WTC11 (cell line): ENCODE measurements around the gene NEK11. TPM values are rescaled to one million over a fixed set of nuclear protein-coding genes. Genes with fewer than 3 reads are reported as not detected.

Experiments
- ATAC-seq: fragments of 200-7000 bp; cut with Tn5 transposase; 2 replicates; pipeline ENCODE4 v1.10.0; 2021; ENCODE audit warnings: mild to moderate bottlenecking, moderate library complexity
- CTCF ChIA-PET: fragments of 300-600 bp; sonication (Branson Sonifier 250); formaldehyde crosslinking; loops from one replicate; lab custom pipeline; 2021; ENCODE audit warnings: antibody characterized with exemption; lab: Charles Lee
- POLR2A ChIA-PET: fragments of 350-600 bp; sonication (Branson Sonifier 250); formaldehyde crosslinking; loops from one replicate; lab custom pipeline; 2021; ENCODE audit warnings: antibody characterized with exemption; lab: Charles Lee
- DNase-seq: peaks from one replicate; pipeline ENCODE4 v3.0.0; 2021; ENCODE audit warnings: low spot score
- H3K27ac Mint-ChIP-seq: 2 replicates; pipeline ENCODE4 v1.8.0; 2021; ENCODE audit warnings: mixed read lengths
- H3K27me3 Mint-ChIP-seq: 2 replicates; pipeline ENCODE4 v1.8.0; 2021; ENCODE audit warnings: low read depth, mild to moderate bottlenecking, moderate library complexity, mixed read lengths
- H3K36me3 Mint-ChIP-seq: 2 replicates; pipeline ENCODE4 v1.8.0; 2021; ENCODE audit warnings: mixed read lengths
- H3K4me1 Mint-ChIP-seq: 2 replicates; pipeline ENCODE4 v1.8.0; 2022; ENCODE audit warnings: mixed read lengths
- H3K4me3 Mint-ChIP-seq: 2 replicates; pipeline ENCODE4 v1.8.0; 2021; ENCODE audit warnings: mild to moderate bottlenecking, moderate library complexity, mixed read lengths
- H3K9me3 Mint-ChIP-seq: 2 replicates; pipeline ENCODE4 v1.8.0; 2021; ENCODE audit warnings: mixed read lengths
- GRHL2 ChIP-seq: fragments of 250-450 bp; sonication (Bioruptor Pico); IDR thresholded peaks from 2 replicates; pipeline ENCODE4 v1.8.0; 2022; ENCODE audit warnings: mild to moderate bottlenecking, moderate library complexity; ENCODE audit not compliant: insufficient replicate concordance, severe bottlenecking
- IRF2 ChIP-seq: sonication (generic); formaldehyde crosslinking; IDR thresholded peaks from 2 replicates; pipeline ENCODE4 v1.8.0; 2022; ENCODE audit warnings: low read depth, missing genetic modification reagents, borderline replicate concordance
- KAT7 ChIP-seq: sonication (generic); formaldehyde crosslinking; IDR thresholded peaks from 2 replicates; pipeline ENCODE4 v1.8.1; 2023; ENCODE audit warnings: missing genetic modification reagents, mild to moderate bottlenecking, borderline replicate concordance
- NFYB ChIP-seq: sonication (generic); formaldehyde crosslinking; conservative IDR thresholded peaks from 2 replicates; pipeline ENCODE4 v1.8.0; 2022; ENCODE audit warnings: low read depth, missing genetic modification reagents
- OVOL2 ChIP-seq: fragments of 250-450 bp; sonication (Bioruptor Pico); IDR thresholded peaks from 2 replicates; pipeline ENCODE4 v1.9.0; 2021; ENCODE audit warnings: mild to moderate bottlenecking, borderline replicate concordance
- PRRX2 ChIP-seq: fragments of 250-450 bp; sonication (Bioruptor Pico); IDR thresholded peaks from 2 replicates; pipeline ENCODE4 v1.8.0; 2021; ENCODE audit warnings: mild to moderate bottlenecking
- SP1 ChIP-seq: sonication (generic); formaldehyde crosslinking; conservative IDR thresholded peaks from 2 replicates; pipeline ENCODE4 v1.8.1; 2022; ENCODE audit warnings: missing genetic modification reagents
- ZNF121 ChIP-seq: sonication (generic); formaldehyde crosslinking; IDR thresholded peaks from 2 replicates; pipeline ENCODE4 v1.8.0; 2023; ENCODE audit warnings: missing genetic modification reagents
- ZNF416 ChIP-seq: fragments of 250-450 bp; sonication (Bioruptor Pico); IDR thresholded peaks from 2 replicates; pipeline ENCODE4 v1.9.0; 2021; ENCODE audit warnings: mild to moderate bottlenecking, inconsistent platforms
- ZNF423 ChIP-seq: fragments of 250-450 bp; sonication (Bioruptor Pico); IDR thresholded peaks from 2 replicates; pipeline ENCODE4 v2.1.2; 2022; ENCODE audit warnings: mild to moderate bottlenecking, moderate library complexity
- ZNF671 ChIP-seq: fragments of 250-450 bp; sonication (Bioruptor Pico); IDR thresholded peaks from 2 replicates; pipeline ENCODE4 v1.8.0; 2021; ENCODE audit warnings: mild to moderate bottlenecking
- total RNA-seq: library from RNA; stranded (reverse); gene quantifications from 3 replicates; pipeline ENCODE4 v1.2.3, GENCODE V29; 2021
- TF ChIP-seq, protein P1 (sequence below): sonication (generic); formaldehyde crosslinking; IDR thresholded peaks from 2 replicates; pipeline ENCODE4 v1.8.0; 2023; ENCODE audit warnings: missing genetic modification reagents, mild to moderate bottlenecking, borderline replicate concordance
- TF ChIP-seq, protein P2 (sequence below): sonication (generic); formaldehyde crosslinking; IDR thresholded peaks from 2 replicates; pipeline ENCODE4 v1.8.0; 2023; ENCODE audit warnings: mild to moderate bottlenecking, missing genetic modification reagents
- TF ChIP-seq, protein P3 (sequence below): fragments of 200-600 bp; IDR thresholded peaks from 2 replicates; pipeline ENCODE4 v1.8.0; 2022; ENCODE audit warnings: antibody characterized with exemption
- TF ChIP-seq, protein P4 (sequence below): sonication (generic); formaldehyde crosslinking; IDR thresholded peaks from 2 replicates; pipeline ENCODE4 v1.8.0; 2022; ENCODE audit warnings: mild to moderate bottlenecking, missing genetic modification reagents
- TF ChIP-seq, protein P5 (sequence below): sonication (generic); formaldehyde crosslinking; IDR thresholded peaks from 2 replicates; pipeline ENCODE4 v1.8.1; 2022; ENCODE audit warnings: low read depth, mild to moderate bottlenecking, moderate library complexity, missing genetic modification reagents, borderline replicate concordance

The NEK11 gene
- total RNA-seq, 1 experiment from 2014 or later = 1.6 TPM

DNA sequence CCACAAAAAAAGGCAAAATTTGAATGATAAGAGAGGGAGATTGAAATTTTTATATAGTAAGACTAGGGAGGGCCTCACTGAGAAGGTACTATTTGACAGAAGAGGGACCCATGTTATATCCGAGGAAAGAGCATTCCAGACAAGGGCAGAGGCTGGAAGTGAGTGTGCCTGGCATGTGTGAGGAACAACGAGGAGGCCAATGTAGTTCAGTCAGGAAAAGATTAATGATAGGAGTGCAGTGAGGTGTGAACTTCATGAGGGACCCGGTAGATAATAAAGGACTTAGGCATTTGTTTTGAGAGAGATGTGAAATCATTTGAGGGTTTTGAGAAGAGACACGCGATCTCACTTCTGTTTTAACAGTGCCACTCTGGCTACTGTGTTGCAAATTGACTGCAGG is 36.4 kb upstream of the NEK11 start:
- no peak for ATAC-seq
- H3K36me3 Mint-ChIP-seq = peaks cover 12% of the 10 kb centered on the region
- peak overlapping the region; percentile 29; the same call in 1 of the 2 replicates for H3K27ac Mint-ChIP-seq
- CTCF ChIA-PET = no interaction called here
- no peak for DNase-seq
- TF ChIP-seq ZNF671 (CRISPR knock-in tag) (no peak), IRF2 (no peak), ZNF121 (CRISPR knock-in tag) (no peak), NFYB (CRISPR knock-in tag) (no peak), SP1 (CRISPR knock-in tag) (no peak), ZNF416 (CRISPR knock-in tag) (no peak), OVOL2 (CRISPR knock-in tag) (no peak), PRRX2 (no peak), ZNF423 (CRISPR knock-in tag) (no peak), GRHL2 (CRISPR knock-in tag) (no peak)
- TF ChIP-seq, protein P1, sequence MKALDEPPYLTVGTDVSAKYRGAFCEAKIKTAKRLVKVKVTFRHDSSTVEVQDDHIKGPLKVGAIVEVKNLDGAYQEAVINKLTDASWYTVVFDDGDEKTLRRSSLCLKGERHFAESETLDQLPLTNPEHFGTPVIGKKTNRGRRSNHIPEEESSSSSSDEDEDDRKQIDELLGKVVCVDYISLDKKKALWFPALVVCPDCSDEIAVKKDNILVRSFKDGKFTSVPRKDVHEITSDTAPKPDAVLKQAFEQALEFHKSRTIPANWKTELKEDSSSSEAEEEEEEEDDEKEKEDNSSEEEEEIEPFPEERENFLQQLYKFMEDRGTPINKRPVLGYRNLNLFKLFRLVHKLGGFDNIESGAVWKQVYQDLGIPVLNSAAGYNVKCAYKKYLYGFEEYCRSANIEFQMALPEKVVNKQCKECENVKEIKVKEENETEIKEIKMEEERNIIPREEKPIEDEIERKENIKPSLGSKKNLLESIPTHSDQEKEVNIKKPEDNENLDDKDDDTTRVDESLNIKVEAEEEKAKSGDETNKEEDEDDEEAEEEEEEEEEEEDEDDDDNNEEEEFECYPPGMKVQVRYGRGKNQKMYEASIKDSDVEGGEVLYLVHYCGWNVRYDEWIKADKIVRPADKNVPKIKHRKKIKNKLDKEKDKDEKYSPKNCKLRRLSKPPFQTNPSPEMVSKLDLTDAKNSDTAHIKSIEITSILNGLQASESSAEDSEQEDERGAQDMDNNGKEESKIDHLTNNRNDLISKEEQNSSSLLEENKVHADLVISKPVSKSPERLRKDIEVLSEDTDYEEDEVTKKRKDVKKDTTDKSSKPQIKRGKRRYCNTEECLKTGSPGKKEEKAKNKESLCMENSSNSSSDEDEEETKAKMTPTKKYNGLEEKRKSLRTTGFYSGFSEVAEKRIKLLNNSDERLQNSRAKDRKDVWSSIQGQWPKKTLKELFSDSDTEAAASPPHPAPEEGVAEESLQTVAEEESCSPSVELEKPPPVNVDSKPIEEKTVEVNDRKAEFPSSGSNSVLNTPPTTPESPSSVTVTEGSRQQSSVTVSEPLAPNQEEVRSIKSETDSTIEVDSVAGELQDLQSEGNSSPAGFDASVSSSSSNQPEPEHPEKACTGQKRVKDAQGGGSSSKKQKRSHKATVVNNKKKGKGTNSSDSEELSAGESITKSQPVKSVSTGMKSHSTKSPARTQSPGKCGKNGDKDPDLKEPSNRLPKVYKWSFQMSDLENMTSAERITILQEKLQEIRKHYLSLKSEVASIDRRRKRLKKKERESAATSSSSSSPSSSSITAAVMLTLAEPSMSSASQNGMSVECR (CRISPR knock-in tag) = no peak
- TF ChIP-seq, protein P2, sequence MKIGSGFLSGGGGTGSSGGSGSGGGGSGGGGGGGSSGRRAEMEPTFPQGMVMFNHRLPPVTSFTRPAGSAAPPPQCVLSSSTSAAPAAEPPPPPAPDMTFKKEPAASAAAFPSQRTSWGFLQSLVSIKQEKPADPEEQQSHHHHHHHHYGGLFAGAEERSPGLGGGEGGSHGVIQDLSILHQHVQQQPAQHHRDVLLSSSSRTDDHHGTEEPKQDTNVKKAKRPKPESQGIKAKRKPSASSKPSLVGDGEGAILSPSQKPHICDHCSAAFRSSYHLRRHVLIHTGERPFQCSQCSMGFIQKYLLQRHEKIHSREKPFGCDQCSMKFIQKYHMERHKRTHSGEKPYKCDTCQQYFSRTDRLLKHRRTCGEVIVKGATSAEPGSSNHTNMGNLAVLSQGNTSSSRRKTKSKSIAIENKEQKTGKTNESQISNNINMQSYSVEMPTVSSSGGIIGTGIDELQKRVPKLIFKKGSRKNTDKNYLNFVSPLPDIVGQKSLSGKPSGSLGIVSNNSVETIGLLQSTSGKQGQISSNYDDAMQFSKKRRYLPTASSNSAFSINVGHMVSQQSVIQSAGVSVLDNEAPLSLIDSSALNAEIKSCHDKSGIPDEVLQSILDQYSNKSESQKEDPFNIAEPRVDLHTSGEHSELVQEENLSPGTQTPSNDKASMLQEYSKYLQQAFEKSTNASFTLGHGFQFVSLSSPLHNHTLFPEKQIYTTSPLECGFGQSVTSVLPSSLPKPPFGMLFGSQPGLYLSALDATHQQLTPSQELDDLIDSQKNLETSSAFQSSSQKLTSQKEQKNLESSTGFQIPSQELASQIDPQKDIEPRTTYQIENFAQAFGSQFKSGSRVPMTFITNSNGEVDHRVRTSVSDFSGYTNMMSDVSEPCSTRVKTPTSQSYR = no peak
- TF ChIP-seq, protein P3, sequence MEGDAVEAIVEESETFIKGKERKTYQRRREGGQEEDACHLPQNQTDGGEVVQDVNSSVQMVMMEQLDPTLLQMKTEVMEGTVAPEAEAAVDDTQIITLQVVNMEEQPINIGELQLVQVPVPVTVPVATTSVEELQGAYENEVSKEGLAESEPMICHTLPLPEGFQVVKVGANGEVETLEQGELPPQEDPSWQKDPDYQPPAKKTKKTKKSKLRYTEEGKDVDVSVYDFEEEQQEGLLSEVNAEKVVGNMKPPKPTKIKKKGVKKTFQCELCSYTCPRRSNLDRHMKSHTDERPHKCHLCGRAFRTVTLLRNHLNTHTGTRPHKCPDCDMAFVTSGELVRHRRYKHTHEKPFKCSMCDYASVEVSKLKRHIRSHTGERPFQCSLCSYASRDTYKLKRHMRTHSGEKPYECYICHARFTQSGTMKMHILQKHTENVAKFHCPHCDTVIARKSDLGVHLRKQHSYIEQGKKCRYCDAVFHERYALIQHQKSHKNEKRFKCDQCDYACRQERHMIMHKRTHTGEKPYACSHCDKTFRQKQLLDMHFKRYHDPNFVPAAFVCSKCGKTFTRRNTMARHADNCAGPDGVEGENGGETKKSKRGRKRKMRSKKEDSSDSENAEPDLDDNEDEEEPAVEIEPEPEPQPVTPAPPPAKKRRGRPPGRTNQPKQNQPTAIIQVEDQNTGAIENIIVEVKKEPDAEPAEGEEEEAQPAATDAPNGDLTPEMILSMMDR = no peak
- TF ChIP-seq, protein P4, sequence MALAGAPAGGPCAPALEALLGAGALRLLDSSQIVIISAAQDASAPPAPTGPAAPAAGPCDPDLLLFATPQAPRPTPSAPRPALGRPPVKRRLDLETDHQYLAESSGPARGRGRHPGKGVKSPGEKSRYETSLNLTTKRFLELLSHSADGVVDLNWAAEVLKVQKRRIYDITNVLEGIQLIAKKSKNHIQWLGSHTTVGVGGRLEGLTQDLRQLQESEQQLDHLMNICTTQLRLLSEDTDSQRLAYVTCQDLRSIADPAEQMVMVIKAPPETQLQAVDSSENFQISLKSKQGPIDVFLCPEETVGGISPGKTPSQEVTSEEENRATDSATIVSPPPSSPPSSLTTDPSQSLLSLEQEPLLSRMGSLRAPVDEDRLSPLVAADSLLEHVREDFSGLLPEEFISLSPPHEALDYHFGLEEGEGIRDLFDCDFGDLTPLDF = no peak
- TF ChIP-seq, protein P5, sequence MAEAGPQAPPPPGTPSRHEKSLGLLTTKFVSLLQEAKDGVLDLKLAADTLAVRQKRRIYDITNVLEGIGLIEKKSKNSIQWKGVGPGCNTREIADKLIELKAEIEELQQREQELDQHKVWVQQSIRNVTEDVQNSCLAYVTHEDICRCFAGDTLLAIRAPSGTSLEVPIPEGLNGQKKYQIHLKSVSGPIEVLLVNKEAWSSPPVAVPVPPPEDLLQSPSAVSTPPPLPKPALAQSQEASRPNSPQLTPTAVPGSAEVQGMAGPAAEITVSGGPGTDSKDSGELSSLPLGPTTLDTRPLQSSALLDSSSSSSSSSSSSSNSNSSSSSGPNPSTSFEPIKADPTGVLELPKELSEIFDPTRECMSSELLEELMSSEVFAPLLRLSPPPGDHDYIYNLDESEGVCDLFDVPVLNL (CRISPR knock-in tag) = no peak
- TF ChIP-seq, all 79 proteins: peak for 0
- peaks cover 4% of the 10 kb centered on the region for H3K9me3 Mint-ChIP-seq
- no peak overlapping the region for H3K4me3 Mint-ChIP-seq
- peaks cover 3% of the 10 kb centered on the region; the same call in 1 of the 2 replicates for H3K4me1 Mint-ChIP-seq
- no peaks in the 10 kb centered on the region for H3K27me3 Mint-ChIP-seq
- POLR2A ChIA-PET = no interaction called here

DNA sequence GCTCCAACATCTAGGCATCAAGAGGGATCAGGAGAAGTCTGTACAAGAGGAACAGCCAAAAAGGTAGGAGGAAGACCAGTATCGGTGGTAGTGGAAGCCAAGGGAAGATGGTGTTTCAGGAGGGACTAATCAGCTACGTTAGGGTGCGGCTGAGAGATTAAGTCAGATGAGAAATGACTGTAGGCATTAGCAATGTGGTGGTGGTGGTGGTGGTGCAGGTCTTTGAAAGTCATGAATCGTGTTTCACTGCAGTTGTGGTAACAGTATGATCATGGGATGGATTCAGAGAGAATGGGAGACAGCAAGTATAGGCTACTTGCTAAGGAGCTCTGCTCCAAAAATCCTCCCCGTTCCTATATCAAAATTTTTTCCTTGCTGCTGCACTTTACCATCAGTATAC is 35.6 kb upstream of the NEK11 start:
- CTCF ChIA-PET = no interaction called here
- ATAC-seq = no peak
- no peak for TF ChIP-seq ZNF416 (CRISPR knock-in tag)
- no peak for TF ChIP-seq KAT7 (CRISPR knock-in tag)
- TF ChIP-seq, all 79 proteins: peak for 0
- H3K36me3 Mint-ChIP-seq = peaks cover 17% of the 10 kb centered on the region
- POLR2A ChIA-PET = no interaction called here
- peaks cover 3% of the 10 kb centered on the region; the same call in 1 of the 2 replicates for H3K4me1 Mint-ChIP-seq
- no peak for DNase-seq
- no peak overlapping the region for H3K4me3 Mint-ChIP-seq
- peaks cover 4% of the 10 kb centered on the region for H3K9me3 Mint-ChIP-seq
- no peak overlapping the region for H3K27ac Mint-ChIP-seq
- H3K27me3 Mint-ChIP-seq = no peaks in the 10 kb centered on the region
